OCI-LY7 (cell line): ENCODE results near the gene ABR. TPM values are rescaled to one million over a fixed set of nuclear protein-coding genes. Genes with fewer than 3 reads are reported as not detected.

Experiments used
- BruUV-seq: library from RNA; stranded (reverse); fragments of 400-500 nt; replicated peaks from 2 replicates; lab custom pipeline; 2021; lab: Mats Ljungman, UMichigan
- CTCF ChIA-PET: fragments of 300-600 bp; sonication (Branson Sonifier 250); formaldehyde crosslinking; loops from one replicate; lab custom pipeline; 2022; ENCODE audit warnings: antibody characterized with exemption; ENCODE audit not compliant: unreplicated experiment; lab: Charles Lee
- POLR2A ChIA-PET: fragments of 300-600 bp; sonication (Branson Sonifier 250); formaldehyde crosslinking; loops from one replicate; lab custom pipeline; 2022; ENCODE audit warnings: antibody characterized with exemption; lab: Charles Lee
- DNase-seq: peaks from one replicate; pipeline ENCODE4 v3.0.0-alpha.2; 2015; ENCODE audit warnings: low spot score
- H2AFZ ChIP-seq: fragments of 200-600 bp; sonication (generic), shearing (Covaris generic); 2 replicates; pipeline ENCODE4 v1.6.1; 2014; ENCODE audit warnings: mild to moderate bottlenecking, antibody characterized with exemption, low read length, moderate library complexity
- H3K27ac ChIP-seq: fragments of 200-600 bp; sonication (generic); 2 replicates; pipeline ENCODE4 v1.5.1; 2014; ENCODE audit warnings: mixed run types, low read depth, mild to moderate bottlenecking, moderate library complexity, low read length, inconsistent platforms; ENCODE audit not compliant: poor library complexity, severe bottlenecking
- H3K36me3 ChIP-seq: fragments of 200-600 bp; sonication (generic); 2 replicates; pipeline ENCODE4 v1.6.1; 2014; ENCODE audit warnings: mild to moderate bottlenecking, antibody characterized with exemption, low read length, moderate library complexity, mixed read lengths; ENCODE audit not compliant: insufficient read depth
- H3K4me1 ChIP-seq: fragments of 200-600 bp; sonication (generic); 2 replicates; pipeline ENCODE4 v1.5.1; 2014; ENCODE audit warnings: mild to moderate bottlenecking, low read length; ENCODE audit not compliant: insufficient read depth, poor library complexity, severe bottlenecking
- H3K4me2 ChIP-seq: fragments of 200-600 bp; sonication (generic); 2 replicates; pipeline ENCODE4 v1.6.1; 2014; ENCODE audit warnings: mild to moderate bottlenecking, low read length
- H3K4me3 ChIP-seq: fragments of 200-600 bp; sonication (generic); 2 replicates; pipeline ENCODE4 v1.5.1; 2014; ENCODE audit warnings: mild to moderate bottlenecking, low read depth, low read length; ENCODE audit not compliant: poor library complexity, severe bottlenecking
- H3K79me2 ChIP-seq: fragments of 200-600 bp; sonication (generic); 2 replicates; pipeline ENCODE4 v1.6.1; 2016; ENCODE audit warnings: low read depth, mild to moderate bottlenecking, low read length, moderate library complexity, mixed read lengths; ENCODE audit not compliant: insufficient read depth
- H3K9me2 ChIP-seq: fragments of 200-600 bp; sonication (generic); 2 replicates; pipeline ENCODE4 v1.6.1; 2016; ENCODE audit warnings: mild to moderate bottlenecking, low read length, mixed read lengths; ENCODE audit not compliant: insufficient read depth
- H3K9me3 ChIP-seq: fragments of 200-600 bp; sonication (generic); 2 replicates; pipeline ENCODE4 v1.6.1; 2014; ENCODE audit warnings: mild to moderate bottlenecking, mixed run types, low read length, mixed read lengths
- H4K20me1 ChIP-seq: fragments of 200-600 bp; sonication (generic); 2 replicates; pipeline ENCODE4 v1.6.1; 2014; ENCODE audit warnings: mild to moderate bottlenecking, antibody characterized with exemption, low read length, moderate library complexity, mixed read lengths; ENCODE audit not compliant: insufficient read depth
- CTCF ChIP-seq: fragments of 200-600 bp; sonication (generic); conservative IDR thresholded peaks from 2 replicates; pipeline ENCODE4 v1.5.1; 2014; ENCODE audit warnings: mild to moderate bottlenecking, antibody characterized with exemption, low read length, moderate library complexity, mixed read lengths
- EZH2phosphoT487 ChIP-seq: fragments of 200-600 bp; sonication (generic); IDR thresholded peaks from 2 replicates; pipeline ENCODE4 v1.6.1; 2018; ENCODE audit warnings: low read depth, borderline replicate concordance, mild to moderate bottlenecking, mixed run types, antibody characterized with exemption, low read length, moderate library complexity, mixed read lengths
- intact Hi-C: fragments of 100-400 bp; cut with micrococcal nuclease; formaldehyde crosslinking; loops from one replicate; pipeline ENCODE4 v1.10.0; 2022; ENCODE audit not compliant: unreplicated experiment
- total RNA-seq, 2 experiments: library from RNA; depleted of rRNA in 1 of 2; stranded (reverse); fragments of >200 nt in 1 of 2; shearing (Covaris generic) in 1 of 2; gene quantifications; 2 replicates each; pipeline ENCODE4 v1.2.3, GENCODE V29; 2014 to 2022

The ABR gene
- total RNA-seq, 2 experiments from 2014 or later: 164 to 181 TPM

DNA sequence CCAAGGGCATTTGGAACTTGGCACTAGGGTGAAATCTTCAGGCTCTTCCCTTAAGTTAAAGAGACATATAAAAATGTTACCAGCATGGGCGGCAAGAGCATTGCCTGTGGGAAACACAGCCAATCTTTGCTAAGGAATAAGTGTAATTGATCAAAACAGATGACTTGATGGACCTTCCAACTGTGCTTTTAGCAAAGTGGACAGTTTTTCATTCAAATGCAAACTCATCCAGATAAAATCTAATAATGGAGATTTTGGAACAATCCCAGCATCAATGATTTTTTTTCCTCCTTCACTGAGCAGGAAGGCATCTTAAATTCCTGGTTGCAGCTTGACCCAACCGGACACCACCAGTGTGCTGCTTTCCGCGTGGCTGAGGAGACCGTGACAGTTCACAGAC, 47.6 kb upstream of the ABR start:
- DNase-seq: no peak
- ChIA-PET CTCF (interaction anchor here (0.6 to 2.8 kb wide), 4 partner anchors 10 to 46 kb away, joined by 3 to 7 read pairs (median 3); no protein-coding TSS in a partner anchor), POLR2A (interaction anchor here (0.6 to 5.0 kb wide), 5 partner anchors 10 to 95 kb away, joined by 3 to 57 read pairs (median 13); no protein-coding TSS in a partner anchor)
- H3K9me3 ChIP-seq: no peaks in the 10 kb centered on the region
- intact Hi-C loops: no loop called here
- peaks cover 38% of the 10 kb centered on the region for H3K4me1 ChIP-seq
- TSS peak; percentile 30 for BruUV-seq
- TF ChIP-seq CTCF: no peak
- TF ChIP-seq EZH2phosphoT487: no peak
- no peaks in the 10 kb centered on the region for H3K9me2 ChIP-seq
- H3K4me2 ChIP-seq: peak overlapping the region; percentile 98
- peak overlapping the region; percentile 86 for H3K27ac ChIP-seq
- peaks cover 47% of the 10 kb centered on the region for H3K36me3 ChIP-seq
- H3K79me2 ChIP-seq: peaks cover 59% of the 10 kb centered on the region
- H2AFZ ChIP-seq: no peak overlapping the region
- peak overlapping the region; percentile 88 for H3K4me3 ChIP-seq
- peaks cover 21% of the 10 kb centered on the region; the same call in 1 of the 2 replicates for H4K20me1 ChIP-seq

DNA sequence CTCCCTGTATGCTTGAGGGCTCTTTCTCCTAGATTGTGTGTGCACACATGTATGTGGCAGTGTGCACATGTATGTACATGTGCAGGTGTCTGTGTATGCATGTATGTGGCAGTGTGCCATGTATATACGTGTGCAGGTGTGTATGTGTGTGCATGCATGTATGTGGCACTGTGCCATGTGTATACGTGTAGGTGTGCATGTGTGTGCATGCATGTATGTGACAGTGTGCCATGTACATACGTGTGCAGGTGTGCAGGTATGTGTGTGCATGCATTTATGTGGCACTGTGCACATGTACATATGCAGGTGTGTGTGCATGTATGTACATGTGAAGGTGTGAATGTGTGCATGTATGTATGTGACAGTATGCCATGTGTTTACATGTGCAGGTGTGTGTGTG, 46.5 kb upstream of the ABR start:
- peaks cover 54% of the 10 kb centered on the region for H3K36me3 ChIP-seq
- no peaks in the 10 kb centered on the region for H3K9me3 ChIP-seq
- H4K20me1 ChIP-seq: peaks cover 24% of the 10 kb centered on the region; the same call in 1 of the 2 replicates
- H3K4me1 ChIP-seq: peaks cover 47% of the 10 kb centered on the region
- peaks cover 70% of the 10 kb centered on the region for H3K79me2 ChIP-seq
- DNase-seq: no peak
- no peaks in the 10 kb centered on the region for H3K9me2 ChIP-seq
- ChIA-PET POLR2A (interaction anchor here (5.0 kb wide), 1 partner anchor 27 kb away, joined by 57 read pairs; no protein-coding TSS in a partner anchor), CTCF (no interaction called here)
- H3K4me2 ChIP-seq: peak overlapping the region; percentile 98
- TF ChIP-seq EZH2phosphoT487 (no peak), CTCF (no peak)
- no peak overlapping the region for H2AFZ ChIP-seq
- BruUV-seq: no TSS peak
- H3K27ac ChIP-seq: no peak overlapping the region
- peak overlapping the region; percentile 88 for H3K4me3 ChIP-seq
- intact Hi-C loops: no loop called here

- H3K4me1 ChIP-seq: peaks cover 62% of the 10 kb centered on the region
- H4K20me1 ChIP-seq: peaks cover 24% of the 10 kb centered on the region; the same call in 1 of the 2 replicates
- no peak for TF ChIP-seq EZH2phosphoT487
- no peak for TF ChIP-seq CTCF
- no peaks in the 10 kb centered on the region for H3K9me3 ChIP-seq
- intact Hi-C loops: no loop called here
- POLR2A ChIA-PET: no interaction called here
- H3K4me2 ChIP-seq: peak overlapping the region; percentile 18; the same call in 1 of the 2 replicates
- H3K27ac ChIP-seq: peak overlapping the region; percentile 19
- H3K9me2 ChIP-seq: no peaks in the 10 kb centered on the region
- H3K36me3 ChIP-seq: peaks cover 57% of the 10 kb centered on the region
- CTCF ChIA-PET: no interaction called here
- no peak overlapping the region for H3K4me3 ChIP-seq
- no peak overlapping the region for H2AFZ ChIP-seq
- DNase-seq: no peak
- BruUV-seq: no TSS peak
- H3K79me2 ChIP-seq: peaks cover 88% of the 10 kb centered on the region
Measured at GRCh38 chr17:1224330-1224729, 44.5 kb upstream of the ABR start.
